SK-N-SH treated with all-trans-retinoic acid at 6 μM for 48 hours (cell line): ENCODE results near the gene RAB41.

ENCODE experiments used
- ARNTL ChIP-seq: fragments of 450-650 bp; formaldehyde crosslinking; IDR thresholded peaks from 2 replicates; pipeline ENCODE4 v1.5.0; 2020; ENCODE audit warnings: low read depth, mild to moderate bottlenecking, moderate library complexity, borderline replicate concordance
- SNAI2 ChIP-seq: fragments of 250-450 bp; sonication (Bioruptor Pico); IDR thresholded peaks from 2 replicates; pipeline ENCODE4 v1.5.0; 2020; ENCODE audit warnings: mild to moderate bottlenecking, moderate library complexity
- TCF4 ChIP-seq: fragments of 250-450 bp; sonication (Bioruptor Pico); IDR thresholded peaks from 2 replicates; pipeline ENCODE4 v1.8.0; 2021; ENCODE audit warnings: mild to moderate bottlenecking, moderate library complexity, borderline replicate concordance
- ZFP3 ChIP-seq: fragments of 250-450 bp; sonication (Bioruptor Pico); IDR thresholded peaks from 2 replicates; pipeline ENCODE4 v1.5.0; 2020; ENCODE audit warnings: mild to moderate bottlenecking, moderate library complexity
- ZFP30 ChIP-seq: fragments of 450-650 bp; formaldehyde crosslinking; IDR thresholded peaks from 2 replicates; pipeline ENCODE4 v1.5.0; 2022; ENCODE audit warnings: mild to moderate bottlenecking, moderate library complexity
- ZNF565 ChIP-seq: fragments of 450-650 bp; formaldehyde crosslinking; conservative IDR thresholded peaks from 2 replicates; pipeline ENCODE4 v1.5.0; 2020; ENCODE audit warnings: low read depth, mild to moderate bottlenecking, moderate library complexity
- TF ChIP-seq, protein P1 (sequence below): fragments of 250-450 bp; sonication (Bioruptor Pico); IDR thresholded peaks from 2 replicates; pipeline ENCODE4 v1.5.0; 2020; ENCODE audit warnings: mild to moderate bottlenecking, moderate library complexity

- TF ChIP-seq SNAI2 (CRISPR knock-in tag) (no peak), ZFP30 (CRISPR knock-in tag) (no peak), ARNTL (CRISPR knock-in tag) (no peak), TCF4 (CRISPR knock-in tag) (no peak), ZFP3 (CRISPR knock-in tag) (no peak), ZNF565 (CRISPR knock-in tag) (no peak)
- TF ChIP-seq, protein P1, sequence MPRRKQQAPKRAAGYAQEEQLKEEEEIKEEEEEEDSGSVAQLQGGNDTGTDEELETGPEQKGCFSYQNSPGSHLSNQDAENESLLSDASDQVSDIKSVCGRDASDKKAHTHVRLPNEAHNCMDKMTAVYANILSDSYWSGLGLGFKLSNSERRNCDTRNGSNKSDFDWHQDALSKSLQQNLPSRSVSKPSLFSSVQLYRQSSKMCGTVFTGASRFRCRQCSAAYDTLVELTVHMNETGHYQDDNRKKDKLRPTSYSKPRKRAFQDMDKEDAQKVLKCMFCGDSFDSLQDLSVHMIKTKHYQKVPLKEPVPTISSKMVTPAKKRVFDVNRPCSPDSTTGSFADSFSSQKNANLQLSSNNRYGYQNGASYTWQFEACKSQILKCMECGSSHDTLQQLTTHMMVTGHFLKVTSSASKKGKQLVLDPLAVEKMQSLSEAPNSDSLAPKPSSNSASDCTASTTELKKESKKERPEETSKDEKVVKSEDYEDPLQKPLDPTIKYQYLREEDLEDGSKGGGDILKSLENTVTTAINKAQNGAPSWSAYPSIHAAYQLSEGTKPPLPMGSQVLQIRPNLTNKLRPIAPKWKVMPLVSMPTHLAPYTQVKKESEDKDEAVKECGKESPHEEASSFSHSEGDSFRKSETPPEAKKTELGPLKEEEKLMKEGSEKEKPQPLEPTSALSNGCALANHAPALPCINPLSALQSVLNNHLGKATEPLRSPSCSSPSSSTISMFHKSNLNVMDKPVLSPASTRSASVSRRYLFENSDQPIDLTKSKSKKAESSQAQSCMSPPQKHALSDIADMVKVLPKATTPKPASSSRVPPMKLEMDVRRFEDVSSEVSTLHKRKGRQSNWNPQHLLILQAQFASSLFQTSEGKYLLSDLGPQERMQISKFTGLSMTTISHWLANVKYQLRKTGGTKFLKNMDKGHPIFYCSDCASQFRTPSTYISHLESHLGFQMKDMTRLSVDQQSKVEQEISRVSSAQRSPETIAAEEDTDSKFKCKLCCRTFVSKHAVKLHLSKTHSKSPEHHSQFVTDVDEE = no peak
Observed at GRCh38 chrX:70254063-70254400, 27.9 kb upstream of the RAB41 start.
